ENCODE measurements around the gene PAK4.

DNA sequence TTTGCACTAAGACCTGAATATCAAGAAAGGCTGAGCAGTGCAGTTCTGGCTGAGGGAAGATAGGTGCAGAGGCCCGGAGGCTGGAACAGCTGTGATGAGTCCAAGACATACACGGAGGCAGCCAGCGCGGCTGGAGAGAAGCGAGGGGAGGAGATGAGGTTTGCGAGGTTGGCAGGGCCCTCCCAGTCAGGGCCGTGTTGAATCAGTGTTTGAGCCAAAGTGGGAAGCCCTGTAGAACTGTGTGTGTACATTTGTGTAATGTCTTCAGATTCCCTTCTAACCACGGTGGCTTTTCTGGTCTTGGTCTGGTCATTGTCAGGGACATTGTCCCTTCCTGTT is 34.9 kb downstream of the PAK4 start:
- TF ChIP-seq RAD21 (CRISPR knock-in tag; IDR thresholded peaks at IDR 0.05) = no peak
- TF ChIP-seq ZNF546 (CRISPR knock-in tag; conservative IDR thresholded peaks at IDR 0.05) = no peak
- no peak for TF ChIP-seq NCOA5 (CRISPR knock-in tag; IDR thresholded peaks at IDR 0.05)
- no peak for TF ChIP-seq ZMYM3 (CRISPR knock-in tag; IDR thresholded peaks at IDR 0.05)
- TF ChIP-seq NFIC (IDR thresholded peaks at IDR 0.05; ENCODE audit: low read length) = no peak
- no peak for TF ChIP-seq NFATC3 (CRISPR knock-in tag; IDR thresholded peaks at IDR 0.05)
- no peak for TF ChIP-seq POLR2A (IDR thresholded peaks at IDR 0.05; ENCODE audit: insufficient read depth in 1 of 2, low read depth in 2 of 2, low read length in 2 of 2)
- TF ChIP-seq GPN1 (CRISPR knock-in tag; IDR thresholded peaks at IDR 0.05; ENCODE audit: borderline replicate concordance) = no peak
- no peak for TF ChIP-seq ZZZ3 (CRISPR knock-in tag; IDR thresholded peaks at IDR 0.05; ENCODE audit: borderline replicate concordance)
- TF ChIP-seq HOXD1 (CRISPR knock-in tag; IDR thresholded peaks at IDR 0.05) = no peak
- no peak for TF ChIP-seq ZNF460 (CRISPR knock-in tag; IDR thresholded peaks at IDR 0.05; ENCODE audit: borderline replicate concordance)
- TF ChIP-seq CTCF (CRISPR knock-in tag; IDR thresholded peaks at IDR 0.05) = no peak
- TF ChIP-seq DZIP1 (CRISPR knock-in tag; IDR thresholded peaks at IDR 0.05) = no peak
- no peak for TF ChIP-seq HBP1 (CRISPR knock-in tag; IDR thresholded peaks at IDR 0.05; ENCODE audit: low read depth)

Data from HepG2 (cell line).